B cell (primary cell): Measurements from ENCODE around the gene TAPBP. TPM values are rescaled to one million over a fixed set of nuclear protein-coding genes. Genes with fewer than 3 reads are reported as not detected.

Experiments
- ATAC-seq: fragments of 200-7000 bp; cut with Tn5 transposase; one replicate; pipeline ENCODE4 v1.10.0; 2021; ENCODE audit warnings: low read depth, mild to moderate bottlenecking, moderate number of reproducible peaks, moderate library complexity
- CTCF ChIA-PET: fragments of 350-600 bp; sonication (Branson Sonifier 250); formaldehyde crosslinking; loops from one replicate; lab custom pipeline; 2021; ENCODE audit warnings: antibody characterized with exemption, inconsistent platforms; lab: Charles Lee
- POLR2A ChIA-PET: fragments of 350-600 bp; sonication (Branson Sonifier 250); formaldehyde crosslinking; loops from one replicate; lab custom pipeline; 2021; ENCODE audit warnings: antibody characterized with exemption; lab: Charles Lee
- DNase-seq: peaks from one replicate; pipeline ENCODE4 v3.0.0; 2013
- H2AFZ ChIP-seq: 2 replicates; pipeline ENCODE4 v1.6.1; 2012; ENCODE audit warnings: mild to moderate bottlenecking, low read depth, low read length; ENCODE audit not compliant: insufficient read depth, poor library complexity, severe bottlenecking
- H3K27ac ChIP-seq, 2 donors: 1 replicate in 1 of 2; 2 replicates in 1 of 2; pipeline ENCODE4 v1.5.1; 2012 to 2013; ENCODE audit warnings: low read length in 2 of 2, mild to moderate bottlenecking in 2 of 2, moderate library complexity in 1 of 2
- H3K27me3 ChIP-seq, 4 experiments: fragments of 200-600 bp in 1 of 4; sonication (generic) in 1 of 4; replicated peaks in 1 of 4; 1 replicate in 2 of 4; 2 replicates in 2 of 4; pipeline versions ENCODE4 v1.6.1 to v1.7.0; 2013 to 2016; ENCODE audit warnings: low read length in 3 of 4, mild to moderate bottlenecking in 2 of 4, mixed read lengths in 1 of 4, moderate library complexity in 1 of 4; ENCODE audit not compliant: insufficient read depth in 4 of 4, control insufficient read depth in 3 of 4; ENCODE audit errors: control extremely low read depth in 1 of 4
- H3K36me3 ChIP-seq, 2 experiments: replicated peaks in 1 of 2; 1 replicate in 1 of 2; 2 replicates in 1 of 2; pipeline versions ENCODE4 v1.6.1 to v1.7.1; 2013; ENCODE audit warnings: low read length in 1 of 2; ENCODE audit not compliant: insufficient read depth in 2 of 2, control insufficient read depth in 1 of 2; ENCODE audit errors: control extremely low read depth in 1 of 2, extremely low read depth in 1 of 2
- H3K4me1 ChIP-seq, 2 donors: fragments of 200-600 bp in 1 of 2; sonication (generic) in 1 of 2; 1 replicate in 1 of 2; 2 replicates in 1 of 2; pipeline versions ENCODE4 v1.5.1 to v1.6.1; 2013 to 2017; ENCODE audit warnings: low read length in 2 of 2; ENCODE audit not compliant: control insufficient read depth in 2 of 2, insufficient read depth in 2 of 2
- H3K4me2 ChIP-seq: replicated peaks from 2 replicates; pipeline ENCODE3; 2012; ENCODE audit warnings: mild to moderate bottlenecking, low read depth, low read length; ENCODE audit not compliant: poor library complexity, severe bottlenecking
- H3K4me3 ChIP-seq, 5 experiments: fragments of 200-600 bp in 1 of 5; sonication (generic) in 1 of 5; 1 replicate in 3 of 5; 2 replicates in 2 of 5; pipeline versions ENCODE4 v1.5.1 to v1.7.0; 2011 to 2016; ENCODE audit warnings: low read length in 4 of 5, mild to moderate bottlenecking in 4 of 5, low read depth in 2 of 5, control low read depth in 1 of 5, moderate library complexity in 1 of 5; ENCODE audit not compliant: insufficient read depth in 1 of 5; ENCODE audit errors: control extremely low read depth in 1 of 5, extremely low read depth in 1 of 5
- H3K79me2 ChIP-seq: fragments of 200-600 bp; sonication (generic); one replicate; pipeline ENCODE4 v1.6.0; 2016; ENCODE audit warnings: low read length; ENCODE audit not compliant: control insufficient read depth, insufficient read depth
- H3K9ac ChIP-seq: fragments of 200-600 bp; sonication (generic); 2 replicates; pipeline ENCODE4 v1.6.1; 2017; ENCODE audit warnings: mild to moderate bottlenecking, low read length, moderate library complexity
- H3K9me3 ChIP-seq, 3 donors: one replicate each; pipeline versions ENCODE4 v1.6.1 to v1.7.1; 2013; ENCODE audit warnings: low read length in 2 of 3; ENCODE audit not compliant: control insufficient read depth in 2 of 3, insufficient read depth in 1 of 3; ENCODE audit errors: control extremely low read depth in 1 of 3
- H4K20me1 ChIP-seq: 2 replicates; pipeline ENCODE4 v1.6.0; 2012; ENCODE audit warnings: mild to moderate bottlenecking, low read length; ENCODE audit not compliant: insufficient read depth, control insufficient read depth, poor library complexity, severe bottlenecking
- H3K27ac Mint-ChIP-seq: one replicate; pipeline ENCODE4 v1.8.0; 2021; ENCODE audit warnings: mixed read lengths
- H3K27me3 Mint-ChIP-seq: one replicate; pipeline ENCODE4 v1.8.0; 2021; ENCODE audit warnings: mixed read lengths
- H3K4me1 Mint-ChIP-seq: one replicate; pipeline ENCODE4 v1.8.0; 2021; ENCODE audit warnings: mixed read lengths
- H3K4me3 Mint-ChIP-seq: one replicate; pipeline ENCODE4 v1.8.0; 2021; ENCODE audit warnings: mixed read lengths
- H3K9me3 Mint-ChIP-seq: one replicate; pipeline ENCODE4 v1.8.0; 2022; ENCODE audit warnings: mixed read lengths; ENCODE audit not compliant: insufficient read depth
- EZH2 ChIP-seq: IDR thresholded peaks from 2 replicates; pipeline ENCODE4 v1.6.1; 2012; ENCODE audit warnings: borderline replicate concordance, low read depth, mild to moderate bottlenecking, moderate library complexity, low read length; ENCODE audit not compliant: insufficient read depth, poor library complexity, severe bottlenecking
- WGBS: methylation state at CpG from one replicate; pipeline ENCODE4 v1.1.5; 2013; ENCODE audit warnings: missing lambda C conversion rate; ENCODE audit not compliant: insufficient coverage; 5-methylcytosine and 5-hydroxymethylcytosine counted together
- intact Hi-C: fragments of 100-400 bp; cut with micrococcal nuclease; formaldehyde crosslinking; loops from one replicate; pipeline ENCODE4 v1.10.0; 2022
- polyA plus RNA-seq: library from polyadenylated mRNA; depleted of rRNA; stranded (reverse); fragments of >200 nt; gene quantifications from 2 replicates; pipeline ENCODE4 v1.2.3, GENCODE V29; 2012
- total RNA-seq, 2 donors: library from RNA; stranded (reverse); fragments of 120-200 nt in 1 of 2; gene quantifications; 1 replicate in 1 of 2; 2 replicates in 1 of 2; pipeline versions ENCODE4 v1.2.3 to v1.2.4, GENCODE V29; 2013 to 2022
- TF ChIP-seq, protein P1 (sequence below): fragments of 200-600 bp; IDR thresholded peaks from one replicate; pipeline ENCODE4 v1.8.0; 2022; ENCODE audit warnings: antibody characterized with exemption, mild to moderate bottlenecking

The TAPBP gene
- total and polyA plus RNA-seq, 2 donors (not counting 1 experiment from before 2014, with no cell fraction given) = 302 to 310 TPM

DNA sequence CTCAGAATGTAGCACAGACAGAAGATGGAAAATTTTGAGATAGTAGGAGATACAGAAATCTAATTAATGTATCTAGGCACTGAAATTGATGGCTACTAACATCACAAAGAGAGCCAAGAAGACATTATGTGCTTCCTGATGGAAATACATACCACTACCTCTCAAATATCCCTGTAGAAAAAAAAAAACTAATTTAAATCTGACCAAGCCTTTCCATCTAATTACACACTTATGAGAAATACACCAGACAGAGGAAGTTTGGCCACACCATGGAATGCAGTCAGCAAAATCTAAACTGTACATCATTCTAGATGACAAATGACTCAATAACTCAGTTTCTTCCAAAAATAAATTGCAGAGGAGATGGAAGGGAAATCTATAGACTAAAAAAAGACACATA, 61.1 kb downstream of the TAPBP start:
- no peak for DNase-seq
- H3K4me1 ChIP-seq = peaks cover 12 to 23% of the 10 kb centered on the region in 2 donors
- POLR2A ChIA-PET = no interaction called here
- H3K27ac ChIP-seq = no peak overlapping the region
- H3K36me3 ChIP-seq = peaks cover 0 to 9% of the 10 kb centered on the region in 2 experiments
- Mint-ChIP-seq H3K9me3 (no peaks in the 10 kb centered on the region), H3K4me3 (no peak overlapping the region), H3K27ac (no peak overlapping the region), H3K4me1 (peaks cover 31% of the 10 kb centered on the region), H3K27me3 (no peaks in the 10 kb centered on the region)
- TF ChIP-seq, protein P1, sequence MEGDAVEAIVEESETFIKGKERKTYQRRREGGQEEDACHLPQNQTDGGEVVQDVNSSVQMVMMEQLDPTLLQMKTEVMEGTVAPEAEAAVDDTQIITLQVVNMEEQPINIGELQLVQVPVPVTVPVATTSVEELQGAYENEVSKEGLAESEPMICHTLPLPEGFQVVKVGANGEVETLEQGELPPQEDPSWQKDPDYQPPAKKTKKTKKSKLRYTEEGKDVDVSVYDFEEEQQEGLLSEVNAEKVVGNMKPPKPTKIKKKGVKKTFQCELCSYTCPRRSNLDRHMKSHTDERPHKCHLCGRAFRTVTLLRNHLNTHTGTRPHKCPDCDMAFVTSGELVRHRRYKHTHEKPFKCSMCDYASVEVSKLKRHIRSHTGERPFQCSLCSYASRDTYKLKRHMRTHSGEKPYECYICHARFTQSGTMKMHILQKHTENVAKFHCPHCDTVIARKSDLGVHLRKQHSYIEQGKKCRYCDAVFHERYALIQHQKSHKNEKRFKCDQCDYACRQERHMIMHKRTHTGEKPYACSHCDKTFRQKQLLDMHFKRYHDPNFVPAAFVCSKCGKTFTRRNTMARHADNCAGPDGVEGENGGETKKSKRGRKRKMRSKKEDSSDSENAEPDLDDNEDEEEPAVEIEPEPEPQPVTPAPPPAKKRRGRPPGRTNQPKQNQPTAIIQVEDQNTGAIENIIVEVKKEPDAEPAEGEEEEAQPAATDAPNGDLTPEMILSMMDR = no peak
- no peak for TF ChIP-seq EZH2
- CTCF ChIA-PET = interaction anchor here (0.7 kb wide), 1 partner anchor 1363 kb away, joined by 3 read pairs; no protein-coding TSS in a partner anchor
- no peaks in the 10 kb centered on the region for H3K9me3 ChIP-seq
- H3K9ac ChIP-seq = no peak overlapping the region
- H3K27me3 ChIP-seq = no peaks in the 10 kb centered on the region
- no peak for ATAC-seq
- no peak overlapping the region for H2AFZ ChIP-seq
- H3K4me2 ChIP-seq = no peak overlapping the region
- intact Hi-C loops = no loop called here
- H4K20me1 ChIP-seq = no peaks in the 10 kb centered on the region
- H3K79me2 ChIP-seq = peaks cover 9% of the 10 kb centered on the region
- H3K4me3 ChIP-seq = no peak overlapping the region

DNA sequence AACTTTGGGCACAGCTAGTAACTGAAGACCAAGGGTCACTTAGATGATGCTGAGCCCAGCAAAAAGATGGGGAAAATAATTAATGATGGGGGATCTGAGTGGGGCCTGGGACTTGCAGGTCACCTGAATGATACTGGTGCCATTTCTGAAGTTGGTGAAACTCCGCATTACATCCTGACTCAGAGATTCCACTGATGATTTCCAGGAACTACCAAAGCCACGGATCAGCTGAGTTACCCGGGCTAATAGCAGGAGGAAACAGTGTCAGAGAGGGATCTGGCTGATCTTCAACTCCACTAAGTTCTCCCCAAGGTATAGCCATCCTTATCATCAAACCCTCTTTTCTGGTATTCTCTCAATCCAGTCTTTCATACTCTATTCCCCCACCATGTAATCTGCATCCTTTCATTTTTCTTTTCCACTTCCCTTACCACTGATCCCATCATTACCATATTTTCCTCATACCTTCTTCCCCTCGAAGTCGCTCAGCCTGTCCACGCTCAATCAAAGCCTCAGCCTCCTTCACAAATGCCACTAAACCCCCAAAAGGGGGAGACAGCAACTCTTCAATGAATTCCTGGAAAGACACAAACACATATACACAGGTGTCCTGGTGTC, 62.4 kb downstream of the TAPBP start:
- Mint-ChIP-seq H3K4me3 (peak overlapping the region; percentile 53), H3K4me1 (peaks cover 31% of the 10 kb centered on the region), H3K27me3 (no peaks in the 10 kb centered on the region), H3K9me3 (no peaks in the 10 kb centered on the region), H3K27ac (peak overlapping the region; percentile 1)
- WGBS = 90% methylated on average over 6 of the region's 6 CpGs
- CTCF ChIA-PET = interaction anchor here (0.7 to 6.0 kb wide), 4 partner anchors 30 to 251 kb away, joined by 3 to 80 read pairs (median 9); no protein-coding TSS in a partner anchor
- H3K9ac ChIP-seq = no peak overlapping the region
- peaks cover 0 to 9% of the 10 kb centered on the region in 2 experiments for H3K36me3 ChIP-seq
- H3K79me2 ChIP-seq = peaks cover 9% of the 10 kb centered on the region
- DNase-seq (no peak), ATAC-seq (no peak)
- H3K27ac ChIP-seq = no peak overlapping the region
- H4K20me1 ChIP-seq = no peaks in the 10 kb centered on the region
- H3K9me3 ChIP-seq = no peaks in the 10 kb centered on the region
- H3K4me3 ChIP-seq = no peak overlapping the region
- no peaks in the 10 kb centered on the region for H3K27me3 ChIP-seq
- H3K4me1 ChIP-seq = peaks cover 12 to 24% of the 10 kb centered on the region in 2 donors
- no peak overlapping the region for H3K4me2 ChIP-seq
- intact Hi-C loops = no loop called here
- TF ChIP-seq, protein P1 = no peak
- no peak for TF ChIP-seq EZH2
- no peak overlapping the region for H2AFZ ChIP-seq
- POLR2A ChIA-PET = interaction anchor here (0.6 kb wide), 1 partner anchor 106 kb away, joined by 5 read pairs; no protein-coding TSS in a partner anchor
